Smooth muscle cell of the umbilical artery (primary cell): ENCODE data around the gene AGA. TPM values are rescaled to one million over a fixed set of nuclear protein-coding genes. Genes with fewer than 3 reads are reported as not detected.

Experiments
- total RNA-seq: library from RNA; depleted of rRNA; stranded (reverse); fragments of >200 nt; gene quantifications from 2 replicates; pipeline ENCODE4 v1.2.3, GENCODE V29; 2014

AGA gene
- 32.5 and 40.1 TPM in 2 replicates for total RNA-seq

DNA sequence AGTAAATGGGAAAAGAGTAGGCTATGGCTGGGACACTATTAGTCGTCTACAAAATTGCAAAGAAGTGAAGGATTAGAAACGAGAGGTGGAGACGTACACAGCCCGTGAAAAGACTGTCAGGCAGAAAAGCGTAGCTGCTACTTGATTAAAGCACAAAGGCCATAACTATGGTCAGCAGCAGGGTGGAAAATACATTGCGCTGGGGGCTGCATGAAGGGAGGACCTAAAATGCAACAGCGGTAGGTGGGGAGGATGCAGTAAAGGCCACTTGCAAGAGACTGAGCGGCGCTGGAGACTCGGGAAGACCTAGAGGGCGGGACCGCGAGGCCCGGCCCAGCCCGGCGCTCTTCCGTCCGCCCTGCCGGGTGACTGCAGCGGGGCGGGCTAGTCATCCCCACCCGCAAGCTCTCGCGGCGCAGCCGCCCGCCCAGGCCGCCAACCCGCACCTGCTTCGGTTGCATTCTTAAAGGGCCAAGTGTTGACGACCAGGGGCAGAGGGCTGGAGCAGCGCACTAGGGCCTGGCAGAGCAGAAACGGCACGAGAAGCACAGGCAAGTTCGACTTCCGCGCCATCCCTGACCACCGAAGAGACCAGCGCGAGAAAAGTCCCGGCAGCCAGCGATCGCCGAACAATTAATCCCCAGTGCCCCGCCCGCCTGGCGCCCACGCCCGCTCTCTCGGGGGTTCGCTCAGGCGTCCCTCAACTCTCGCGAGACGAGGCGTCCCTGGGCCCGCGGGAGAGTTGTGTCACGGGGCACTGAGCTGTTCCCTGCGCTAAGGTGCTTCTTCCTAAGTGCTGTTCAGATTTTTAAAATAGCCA is at the start of gene AGA:
TSS of gene AGA (minus strand) at position 635 of the 820 bp plus-strand sequence. CDS start at position 573, 62 bp downstream.

Other genes starting within 250 kb of the AGA start
- gene NEIL3, start 132.6 kb downstream of the AGA start, total RNA-seq, result 1.2 and 4.0 TPM in 2 replicates